ENCODE data around the gene LGALS1. TPM values are rescaled to one million over a fixed set of nuclear protein-coding genes. Genes with fewer than 3 reads are reported as not detected.

LGALS1 gene
- total RNA-seq (2022; extraction: Qiagen RNA extraction) = 1,132 to 1,345 TPM (median 1,296 TPM) in 5 replicates

DNA sequence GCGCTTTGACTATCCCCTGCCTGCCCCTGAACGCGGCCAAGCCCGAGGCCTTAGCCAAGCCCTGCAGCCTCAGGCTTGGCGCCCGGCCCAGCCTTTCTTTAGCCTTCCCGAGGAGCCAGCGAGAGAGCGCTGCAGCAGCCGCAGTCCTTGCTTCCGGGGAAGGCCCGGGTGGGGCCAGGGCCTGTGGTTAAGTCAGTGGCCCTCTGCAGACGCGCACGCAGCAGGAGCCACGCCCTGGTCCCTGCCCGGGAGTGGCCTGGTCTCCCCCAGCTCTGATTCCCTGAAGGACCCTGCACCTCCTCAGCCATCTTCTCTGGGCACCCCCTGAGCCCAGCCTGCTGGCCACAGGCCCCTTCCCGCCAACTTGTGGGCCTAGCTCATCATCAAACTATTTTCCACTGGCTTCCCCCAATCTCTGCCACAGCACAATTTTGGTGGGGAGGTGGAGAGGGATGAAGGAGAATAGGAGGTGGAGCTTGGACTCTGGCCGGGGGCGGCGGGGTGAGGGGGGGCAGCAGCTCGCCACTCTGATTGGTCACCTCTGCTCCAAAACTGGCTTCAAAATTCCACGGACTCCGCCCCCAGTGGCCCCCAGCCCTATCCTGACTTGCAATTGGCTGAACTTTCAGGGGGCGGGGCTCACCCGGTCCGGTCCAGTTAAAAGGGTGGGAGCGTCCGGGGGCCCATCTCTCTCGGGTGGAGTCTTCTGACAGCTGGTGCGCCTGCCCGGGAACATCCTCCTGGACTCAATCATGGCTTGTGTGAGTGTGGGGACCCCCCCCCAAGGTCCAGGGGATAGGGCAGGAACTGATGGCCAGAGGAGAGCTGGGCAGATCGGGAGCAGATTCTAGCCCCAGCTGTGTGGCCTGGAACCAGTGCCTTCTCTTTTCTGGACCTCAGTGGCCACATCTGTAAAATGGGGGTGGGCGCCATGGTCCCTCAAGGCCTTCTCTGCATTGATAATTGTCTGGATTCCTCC lies at the start of gene LGALS1:
LGALS1 (plus strand) TSS at position 686 of the 979 bp plus-strand sequence; CDS start at position 753, 67 bp downstream.

DNA sequence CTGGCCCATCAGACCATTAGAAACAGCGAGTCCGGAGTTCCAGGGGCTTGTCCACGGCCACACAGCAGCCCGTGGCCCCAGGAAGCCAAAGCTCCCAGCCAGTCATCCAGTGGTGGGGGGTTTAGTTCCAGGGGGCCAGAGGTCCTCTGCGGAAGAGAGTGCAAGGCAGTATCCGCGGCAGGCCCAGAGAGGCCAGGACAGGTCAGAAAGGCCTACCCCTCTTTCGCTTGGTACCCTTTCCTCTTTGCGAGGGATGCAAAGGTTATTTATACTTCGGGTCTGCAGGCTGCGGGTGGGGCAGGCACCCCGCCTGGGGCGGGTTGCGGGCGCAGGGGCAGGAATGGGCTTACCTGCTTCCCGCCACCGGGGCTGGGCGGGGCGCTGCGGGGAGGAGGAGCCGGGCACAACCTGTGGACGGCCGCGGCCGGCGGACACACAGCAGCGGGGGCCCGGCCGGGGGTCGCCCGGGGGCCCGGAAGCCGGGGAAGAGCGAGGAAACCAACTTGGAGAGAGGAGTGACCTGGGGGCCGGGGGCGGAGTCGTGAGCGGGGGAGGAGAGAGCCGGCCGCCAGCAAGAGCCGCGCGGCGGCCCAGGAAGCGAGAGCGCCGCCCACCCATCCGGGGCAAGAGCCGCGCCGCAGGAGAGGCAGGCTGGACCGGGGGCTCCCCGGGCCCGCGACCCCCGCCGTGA lies 36.2 kb upstream of the LGALS1 start, which contains the start of gene SH3BP1:
SH3BP1 (plus strand) TSS at position 600 of the 691 bp plus-strand sequence. CDS start 119 bp downstream, outside the sequence.

DNA sequence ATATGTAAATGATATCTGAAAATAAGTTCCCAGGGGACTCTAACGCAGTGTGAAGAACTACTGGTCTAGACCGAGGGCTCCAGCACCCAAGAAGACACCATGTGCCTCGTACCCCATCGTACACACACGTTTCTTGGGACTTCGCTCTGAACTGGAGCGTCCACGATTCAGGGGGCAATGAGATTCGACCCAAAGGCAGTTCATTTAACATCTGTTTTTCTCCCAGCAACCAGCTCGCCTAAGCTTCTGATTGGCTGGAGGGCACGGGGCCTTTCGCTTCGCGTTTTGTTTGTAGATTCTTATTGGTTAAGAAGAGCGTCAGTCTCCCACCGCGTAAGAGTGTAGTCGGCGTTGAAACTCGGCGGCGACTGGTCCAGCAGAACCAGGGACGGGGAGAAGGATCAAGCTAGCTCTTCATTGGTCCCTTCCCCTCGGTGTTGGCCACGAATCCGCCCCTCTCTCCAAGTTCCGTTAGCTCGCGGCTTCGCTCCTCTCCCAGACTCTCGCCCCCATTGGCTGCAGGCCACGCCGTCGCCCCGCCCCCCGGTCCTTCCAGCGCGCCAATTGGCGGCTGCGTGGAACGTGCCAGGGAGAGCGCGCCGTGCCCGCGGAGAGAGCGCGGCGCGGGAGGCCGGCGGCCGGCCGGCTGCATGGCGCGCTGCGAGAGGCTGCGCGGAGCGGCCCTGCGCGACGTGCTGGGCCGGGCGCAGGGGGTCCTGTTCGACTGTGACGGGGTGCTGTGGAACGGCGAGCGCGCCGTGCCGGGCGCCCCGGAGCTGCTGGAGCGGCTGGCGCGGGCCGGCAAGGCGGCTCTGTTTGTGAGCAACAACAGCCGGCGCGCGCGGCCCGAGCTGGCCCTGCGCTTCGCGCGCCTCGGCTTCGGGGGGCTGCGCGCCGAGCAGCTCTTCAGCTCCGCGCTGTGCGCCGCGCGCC lies 17.0 kb upstream of the LGALS1 start, which contains the start of gene PDXP:
PDXP (plus strand) TSS at position 591 of the 933 bp plus-strand sequence; CDS start at position 651, 60 bp downstream.

DNA sequence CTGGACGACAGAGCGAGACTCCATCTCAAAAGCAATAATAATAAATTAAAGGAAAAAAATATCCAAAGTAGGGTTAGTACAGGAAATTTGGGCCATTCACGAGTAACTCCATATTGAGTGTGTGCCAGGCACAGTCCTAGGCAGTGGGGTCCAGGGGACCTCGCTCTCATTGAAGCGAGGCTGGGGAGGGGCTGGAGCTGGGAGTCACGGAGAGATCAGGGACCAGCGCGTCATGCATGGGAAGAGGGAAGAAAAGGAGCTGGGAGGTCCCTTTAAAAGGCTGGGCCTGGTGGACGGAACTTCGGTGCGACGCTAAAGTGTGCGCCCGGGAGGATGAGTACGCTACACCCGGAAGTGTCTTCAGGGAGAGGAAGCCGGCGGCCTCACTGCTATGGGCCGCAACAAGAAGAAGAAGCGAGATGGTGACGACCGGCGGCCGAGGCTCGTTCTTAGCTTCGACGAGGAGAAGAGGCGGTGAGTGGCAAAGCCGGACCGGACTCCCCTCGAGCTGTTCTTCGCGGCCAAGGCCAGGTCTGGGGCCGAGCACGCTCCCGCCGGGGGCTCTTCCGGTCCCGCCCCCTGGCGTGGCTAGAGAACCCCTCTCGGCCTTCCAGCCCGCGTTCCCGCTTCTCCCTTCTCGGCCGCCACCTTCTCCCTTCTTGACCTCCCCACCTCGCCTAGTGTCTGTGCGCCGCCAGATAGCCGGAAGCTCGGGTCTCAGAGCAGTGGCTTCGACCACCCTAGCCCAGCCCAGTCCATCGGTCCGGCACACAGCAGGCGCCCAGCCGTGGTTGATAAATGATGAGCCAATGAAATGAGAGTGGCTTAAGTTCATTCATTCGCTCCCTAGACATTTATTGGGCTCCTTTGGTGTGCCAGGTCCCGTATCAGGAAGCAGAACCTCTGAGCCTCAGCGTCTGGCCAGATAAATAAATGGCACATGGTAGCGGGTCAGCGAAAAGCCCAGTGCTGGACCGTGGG lies 10.9 kb downstream of the LGALS1 start, which contains the start of gene NOL12:
NOL12 (plus strand) TSS at position 342 of the 981 bp plus-strand sequence; CDS start at position 392, 50 bp downstream.

DNA sequence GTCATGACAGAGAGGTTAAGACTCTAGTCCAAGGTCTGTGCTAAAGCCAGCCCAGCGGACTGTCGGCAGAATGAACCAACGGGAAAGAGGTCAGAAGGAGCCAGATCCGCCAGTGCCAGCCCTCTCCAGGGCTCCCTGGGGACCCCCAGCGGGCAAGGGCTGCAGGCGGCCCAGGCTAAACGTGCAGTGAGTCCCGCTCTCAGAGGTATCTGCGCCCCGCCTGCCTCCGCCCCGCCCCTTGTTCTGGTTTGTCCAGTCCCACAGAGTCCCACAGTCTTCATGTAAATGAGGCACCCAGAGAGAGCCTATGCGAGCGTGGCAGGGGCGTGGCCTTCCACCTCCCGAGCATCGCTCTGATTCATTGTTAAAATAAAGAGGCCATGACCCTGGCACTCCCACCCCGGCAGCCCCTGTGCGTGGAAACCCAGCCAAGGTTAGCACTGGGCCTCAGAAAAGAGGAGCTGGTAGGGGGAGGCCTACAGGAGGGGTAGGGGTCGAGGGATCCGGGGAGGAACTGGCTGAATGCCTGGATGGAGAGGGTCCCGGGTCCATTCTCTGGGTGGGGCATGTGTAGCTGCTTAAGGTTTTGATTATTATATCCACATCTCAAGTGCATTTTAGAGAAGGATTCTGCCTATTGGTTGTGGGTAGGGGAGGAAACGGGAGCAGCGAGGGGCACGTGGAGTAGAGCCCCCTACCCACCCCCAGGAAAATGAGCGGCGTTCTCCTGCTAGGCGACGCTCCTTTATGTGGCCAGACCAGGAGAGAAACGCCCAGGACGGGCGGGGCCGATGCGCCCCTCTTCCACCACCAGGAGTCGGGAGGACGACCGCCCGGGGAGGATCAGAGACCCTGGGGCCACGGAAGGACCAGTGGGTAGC lies 21.5 kb downstream of the LGALS1 start, which contains the start of gene TRIOBP:
TRIOBP (plus strand) TSS at position 392 of the 881 bp plus-strand sequence. CDS start 4,318 bp downstream, outside the sequence.

Other genes with a start within 250 kb of the LGALS1 start
- 5.8 to 6.7 TPM (median 6.2 TPM) in 5 replicates for gene ELFN2, start 248.2 kb upstream of the LGALS1 start, total RNA-seq (2022; extraction: Qiagen RNA extraction)
- 0.70 to 2.6 TPM (median 1.6 TPM) in 5 replicates for gene MFNG, start 189.3 kb upstream of the LGALS1 start, total RNA-seq (2022; extraction: Qiagen RNA extraction)
- gene CARD10, start 156.2 kb upstream of the LGALS1 start, total RNA-seq (2022; extraction: Qiagen RNA extraction) = 26.3 to 31.6 TPM (median 30.6 TPM) in 5 replicates
- 24.7 to 33.4 TPM (median 31.0 TPM) in 5 replicates for gene CDC42EP1, start 115.2 kb upstream of the LGALS1 start, total RNA-seq (2022; extraction: Qiagen RNA extraction)
- gene LGALS2, start 95.5 kb upstream of the LGALS1 start, total RNA-seq (2022; extraction: Qiagen RNA extraction) = 0.22 to 0.28 TPM (median 0.23 TPM) in 3 of 5 replicates, not detected in the others
- 19.6 to 22.4 TPM (median 22.0 TPM) in 5 replicates for gene GGA1, start 66.8 kb upstream of the LGALS1 start, total RNA-seq (2022; extraction: Qiagen RNA extraction)
- gene SH3BP1, start 36.0 kb upstream of the LGALS1 start, total RNA-seq (2022; extraction: Qiagen RNA extraction) = 1.3 to 2.0 TPM (median 1.8 TPM) in 5 replicates
- 12.8 to 17.5 TPM (median 16.2 TPM) in 5 replicates for gene PDXP, start 16.9 kb upstream of the LGALS1 start, total RNA-seq (2022; extraction: Qiagen RNA extraction)
- 23.6 to 28.3 TPM (median 26.4 TPM) in 5 replicates for gene NOL12, start 10.7 kb downstream of the LGALS1 start, total RNA-seq (2022; extraction: Qiagen RNA extraction)
- 28.2 to 37.4 TPM (median 34.9 TPM) in 5 replicates for gene TRIOBP, start 21.4 kb downstream of the LGALS1 start, total RNA-seq (2022; extraction: Qiagen RNA extraction)
- 2.8 to 4.3 TPM (median 3.2 TPM) in 5 replicates for gene GCAT, start 132.3 kb downstream of the LGALS1 start, total RNA-seq (2022; extraction: Qiagen RNA extraction)
- not detected in 5 replicates for gene GALR3, start 147.7 kb downstream of the LGALS1 start, total RNA-seq (2022; extraction: Qiagen RNA extraction)
- gene ANKRD54, start 168.7 kb downstream of the LGALS1 start, total RNA-seq (2022; extraction: Qiagen RNA extraction) = 18.6 to 24.2 TPM (median 22.0 TPM) in 5 replicates
- gene EIF3L, start 173.8 kb downstream of the LGALS1 start, total RNA-seq (2022; extraction: Qiagen RNA extraction) = 259 to 295 TPM (median 283 TPM) in 5 replicates
- 17.4 to 21.6 TPM (median 20.8 TPM) in 5 replicates for gene MICALL1, start 230.7 kb downstream of the LGALS1 start, total RNA-seq (2022; extraction: Qiagen RNA extraction)